ENCODE results near the gene B3GALNT1.

Gene B3GALNT1, protein sequence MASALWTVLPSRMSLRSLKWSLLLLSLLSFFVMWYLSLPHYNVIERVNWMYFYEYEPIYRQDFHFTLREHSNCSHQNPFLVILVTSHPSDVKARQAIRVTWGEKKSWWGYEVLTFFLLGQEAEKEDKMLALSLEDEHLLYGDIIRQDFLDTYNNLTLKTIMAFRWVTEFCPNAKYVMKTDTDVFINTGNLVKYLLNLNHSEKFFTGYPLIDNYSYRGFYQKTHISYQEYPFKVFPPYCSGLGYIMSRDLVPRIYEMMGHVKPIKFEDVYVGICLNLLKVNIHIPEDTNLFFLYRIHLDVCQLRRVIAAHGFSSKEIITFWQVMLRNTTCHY

DNA sequence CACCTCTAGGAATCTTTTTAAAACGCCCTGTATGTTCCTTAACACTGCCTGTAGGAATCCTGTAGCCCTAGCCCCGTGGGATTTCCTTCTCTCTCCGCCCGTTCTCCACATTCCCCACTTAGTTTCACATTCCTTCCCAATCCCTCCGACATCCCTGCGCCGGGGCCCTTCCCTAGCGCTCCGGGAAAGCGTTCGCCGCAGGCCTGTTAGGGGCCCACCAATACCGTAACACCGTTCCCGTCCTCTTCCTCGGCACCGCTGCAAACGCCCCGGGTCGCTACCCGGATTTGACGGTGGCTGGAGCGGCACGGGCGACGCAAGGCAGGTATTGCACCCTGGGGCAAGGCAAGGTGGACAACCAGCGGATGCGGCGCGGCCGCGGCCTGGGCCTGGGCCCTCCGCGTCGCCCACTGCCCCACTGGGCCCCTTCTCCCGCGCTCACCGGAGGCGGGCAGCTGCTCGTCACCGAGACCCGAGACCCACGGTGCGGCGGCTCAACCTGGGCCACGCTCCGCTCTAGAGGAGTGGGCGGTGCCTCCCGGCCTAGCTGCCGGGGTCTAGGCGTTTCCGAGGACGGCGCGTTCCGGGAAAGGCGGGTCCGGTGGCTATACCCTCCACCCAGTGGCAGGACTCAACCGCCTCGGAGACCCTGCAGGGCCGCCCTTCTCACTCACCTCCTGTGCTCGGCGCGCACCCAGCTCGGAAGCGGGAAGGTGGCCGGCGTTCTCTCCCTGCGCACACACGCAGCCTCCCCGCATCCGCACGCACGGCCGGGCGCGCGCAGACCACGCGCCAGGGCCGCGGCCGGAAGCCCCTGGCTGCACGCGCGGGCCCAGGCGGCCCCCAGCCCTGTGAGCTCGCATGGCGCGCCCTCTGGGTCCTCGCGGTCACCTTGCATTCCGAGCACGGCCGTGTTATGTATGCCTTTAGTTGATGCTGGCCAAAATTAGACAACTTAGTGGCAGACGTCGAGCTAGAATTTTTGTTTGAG lies at the start of gene B3GALNT1:
Gene B3GALNT1 (minus strand): TSS at position 789 of the 991 bp plus-strand sequence. CDS start 18,595 bp downstream, outside the sequence.
- peak; percentile 38 for DNase-seq

- DNase-seq, result peak; percentile 43
Observed at GRCh38 chr3:161153480-161153879, 48.3 kb upstream of the B3GALNT1 start.

GRCh38 chr3:161150001-161150525 lies 44.9 kb upstream of the B3GALNT1 start:
- no peak for DNase-seq

DNA sequence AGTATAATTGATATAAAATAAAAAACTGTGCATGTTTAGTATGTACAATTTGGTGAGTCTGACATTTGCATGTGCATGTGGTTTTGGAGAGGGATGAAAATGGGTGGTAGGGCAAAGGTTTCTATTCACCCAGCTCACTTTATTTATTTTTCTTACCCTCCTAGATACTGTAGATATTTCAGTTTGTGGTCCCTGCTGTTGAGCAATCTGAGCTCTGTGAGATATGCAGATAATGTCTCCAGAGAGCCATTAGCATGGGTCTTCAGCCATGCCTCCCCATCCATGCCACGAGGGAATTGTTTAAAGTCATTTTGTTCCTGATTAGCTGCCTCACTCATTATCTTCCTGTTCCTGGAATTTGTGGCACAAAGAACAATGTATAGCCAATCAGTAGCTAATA lies 44.4 kb upstream of the B3GALNT1 start:
- DNase-seq, result no peak

- no peak for DNase-seq
Observed at GRCh38 chr3:161148832-161149475, 43.8 kb upstream of the B3GALNT1 start.

DNA sequence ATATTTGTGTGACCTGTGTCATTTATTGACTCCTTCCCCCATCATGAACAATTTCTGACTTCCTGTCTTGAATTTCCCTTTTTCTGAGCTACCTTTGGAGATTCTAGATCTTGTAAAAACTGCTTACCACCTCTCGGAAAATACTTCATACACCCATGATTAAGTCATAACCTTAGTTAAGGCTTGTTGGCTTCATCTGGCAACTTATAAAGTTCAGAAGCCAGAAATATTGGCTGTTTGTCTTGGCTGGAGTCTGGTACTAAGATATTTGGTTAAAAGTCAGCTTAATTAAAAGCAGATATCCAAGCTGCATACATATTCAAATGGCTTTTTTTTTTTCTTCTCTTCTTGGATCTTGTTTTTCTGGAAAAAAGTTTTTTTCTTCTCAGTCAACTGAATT lies 37.3 kb upstream of the B3GALNT1 start:
- no peak for DNase-seq

- no peak for DNase-seq
Observed at GRCh38 chr3:161139686-161140085, 34.5 kb upstream of the B3GALNT1 start.

DNA sequence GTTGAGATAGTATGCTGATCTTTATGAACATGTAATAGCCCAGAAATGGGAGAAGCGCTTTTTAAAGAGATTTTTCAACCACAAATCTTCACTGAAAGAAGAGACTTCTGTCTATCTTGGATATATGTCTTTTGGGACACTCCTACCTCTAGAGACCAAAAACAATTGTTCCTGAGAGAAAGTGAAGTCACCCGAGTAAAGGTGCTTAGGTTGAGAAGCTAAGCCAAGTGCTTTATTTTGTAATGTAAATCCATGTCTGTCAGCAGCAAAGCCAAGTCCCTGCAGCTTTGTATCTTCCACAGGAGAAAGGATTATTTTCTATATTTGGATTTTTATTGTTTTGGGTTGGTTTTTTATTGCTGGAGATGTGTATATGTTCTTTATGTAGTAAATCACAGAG lies 32.1 kb upstream of the B3GALNT1 start:
- DNase-seq, result no peak

DNA sequence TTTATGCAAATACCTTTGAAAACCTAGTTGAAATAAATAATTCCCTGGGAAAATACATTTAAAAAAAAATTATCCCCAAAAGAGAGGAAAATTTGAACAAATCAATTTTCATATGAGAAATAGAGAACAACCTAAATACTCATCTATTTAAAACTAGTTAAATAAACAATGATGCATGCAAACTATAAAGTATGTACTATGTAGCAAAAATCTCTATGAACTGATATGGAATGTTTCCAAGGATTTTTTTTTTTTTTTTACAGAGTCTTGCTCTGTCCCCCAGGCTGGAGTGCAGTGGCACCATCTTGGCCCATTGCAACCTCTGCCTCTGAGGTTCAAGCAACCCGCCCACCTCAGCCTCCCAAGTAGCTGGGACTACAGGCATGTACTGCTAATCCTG lies 27.2 kb upstream of the B3GALNT1 start:
- DNase-seq, result no peak

GRCh38 chr3:161126495-161126894 lies 21.3 kb upstream of the B3GALNT1 start:
- no peak for DNase-seq

DNA sequence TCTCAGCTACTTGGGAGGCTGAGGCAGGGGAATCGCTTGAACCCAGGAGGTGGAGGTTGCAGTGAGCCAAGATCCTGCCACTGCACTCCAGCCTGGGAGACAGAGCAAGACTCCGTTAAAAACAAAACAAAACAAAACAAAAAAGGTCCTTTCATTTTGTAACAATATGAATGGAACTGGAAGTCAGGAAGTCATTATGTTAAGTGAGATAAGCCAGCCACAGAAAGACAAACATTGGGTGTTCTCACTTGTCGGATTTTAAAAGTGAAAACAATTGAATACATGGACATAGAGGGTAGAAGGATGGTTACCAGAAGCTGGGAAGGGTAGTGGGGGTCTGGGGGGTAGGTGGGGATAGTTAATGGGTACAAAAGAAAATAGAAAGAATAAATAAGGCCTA lies 12.5 kb upstream of the B3GALNT1 start:
- DNase-seq, result no peak

GRCh38 chr3:161108840-161109239 lies 3.7 kb upstream of the B3GALNT1 start:
- DNase-seq, result no peak

DNA sequence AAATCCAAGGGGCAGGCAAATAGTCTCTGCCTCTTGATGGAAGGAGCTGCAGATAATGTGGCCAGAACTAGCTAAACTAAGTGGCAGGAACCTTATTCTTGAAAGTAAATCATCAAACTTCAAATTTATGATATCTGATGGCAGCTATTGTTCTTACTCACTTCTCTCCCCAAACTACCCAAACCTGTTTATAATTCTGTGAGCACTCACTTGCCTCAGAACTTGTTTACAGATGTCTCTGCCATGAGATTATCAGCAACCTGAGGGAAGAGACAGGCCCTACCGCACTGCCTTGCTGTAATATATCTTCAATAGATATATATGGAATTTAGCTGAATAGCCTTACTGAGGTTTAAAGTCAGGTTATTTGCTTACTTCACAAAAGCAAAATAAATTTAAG lies 2.2 kb upstream of the B3GALNT1 start:
- no peak for DNase-seq

GRCh38 chr3:161103776-161104385 lies 1.3 kb downstream of the B3GALNT1 start:
- DNase-seq, result no peak

- no peak for DNase-seq
Observed at GRCh38 chr3:161101609-161102008, 3.5 kb downstream of the B3GALNT1 start.

DNA sequence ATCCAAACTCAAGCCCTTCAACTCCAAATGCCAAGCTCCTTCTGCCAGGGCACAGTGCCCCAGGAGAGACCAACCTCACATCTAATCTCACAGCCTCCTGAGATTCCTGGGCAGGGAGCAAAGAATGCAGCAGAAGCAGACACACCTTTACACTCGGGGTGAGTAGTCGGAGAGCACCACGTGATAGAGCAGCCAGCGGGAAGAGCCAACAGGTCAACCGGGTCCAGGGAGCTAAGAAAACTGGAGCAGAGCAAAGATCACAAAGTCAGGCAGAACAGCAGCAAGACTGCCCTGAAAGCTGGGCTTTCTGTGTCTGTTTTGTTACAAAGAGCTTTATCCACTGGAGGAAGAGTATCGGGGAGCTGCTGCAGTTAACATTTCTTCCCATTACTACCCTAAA lies 4.2 kb downstream of the B3GALNT1 start:
- DNase-seq, result no peak

DNA sequence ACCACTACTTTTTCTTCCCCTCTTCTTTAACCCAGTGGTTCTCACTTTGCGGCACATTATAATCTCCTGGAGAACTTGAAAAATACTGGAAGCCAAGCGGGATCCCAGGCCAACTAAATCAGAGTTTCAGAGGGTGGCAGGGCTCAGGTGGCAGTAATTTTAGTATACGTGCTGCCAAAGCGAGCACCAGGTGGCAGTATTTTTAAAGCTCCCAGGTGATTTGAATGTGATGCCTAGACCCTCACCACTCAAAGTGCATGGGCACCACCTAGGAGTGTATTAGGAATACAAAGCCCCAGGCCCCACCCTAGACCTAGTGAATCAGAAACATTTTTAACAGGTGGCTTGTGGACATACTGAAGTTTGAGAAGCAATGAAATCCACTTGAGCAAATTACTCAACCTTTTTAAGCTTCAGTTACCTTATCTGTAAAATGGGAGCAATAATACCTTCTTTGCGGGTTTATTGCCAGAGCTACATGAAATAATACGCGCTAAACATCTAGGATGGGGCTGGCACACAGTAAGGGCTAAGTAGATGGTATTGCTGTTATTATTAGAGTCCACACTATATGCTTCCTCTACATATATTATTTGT lies 8.3 kb downstream of the B3GALNT1 start:
- DNase-seq, result no peak

- DNase-seq, result no peak
Observed at GRCh38 chr3:161093895-161094294, 11.3 kb downstream of the B3GALNT1 start.

- DNase-seq, result no peak
Observed at GRCh38 chr3:161084277-161084676, 20.9 kb downstream of the B3GALNT1 start.

- DNase-seq, result no peak
Observed at GRCh38 chr3:161083131-161083530, 22.0 kb downstream of the B3GALNT1 start.

DNA sequence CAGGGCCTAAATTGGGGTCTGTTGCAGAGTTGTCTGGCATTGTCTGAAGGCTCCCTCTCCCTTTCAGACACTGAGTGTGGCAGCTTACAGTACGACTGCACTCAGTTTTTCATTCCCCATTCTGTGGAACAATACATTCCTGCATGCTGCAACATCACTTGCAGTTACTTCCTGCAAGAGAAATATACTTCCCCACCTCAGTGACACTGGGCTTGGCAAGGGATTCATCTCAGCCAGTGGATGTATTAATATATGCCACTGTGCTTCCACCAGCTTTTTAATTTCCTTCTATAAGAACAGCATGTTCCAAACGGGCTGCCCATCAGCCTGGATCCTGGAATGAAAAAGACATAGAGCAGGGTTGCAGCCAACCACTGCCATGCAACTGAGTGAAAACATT lies 23.1 kb downstream of the B3GALNT1 start:
- no peak for DNase-seq

GRCh38 chr3:161081633-161082032 lies 23.5 kb downstream of the B3GALNT1 start:
- DNase-seq, result no peak

Measured in DMS79 (cell line).